Endothelial cell of umbilical vein (primary cell): ENCODE results near the gene TMEM176A.

Experiments
- EZH2 ChIP-seq: IDR thresholded peaks from 2 replicates; pipeline ENCODE4 v1.6.1; 2012; ENCODE audit warnings: borderline replicate concordance, low read depth, mild to moderate bottlenecking, moderate library complexity, low read length, inconsistent platforms; ENCODE audit not compliant: severe bottlenecking
- GATA2 ChIP-seq: IDR thresholded peaks from 2 replicates; pipeline ENCODE4 v1.7.0; 2011; ENCODE audit warnings: low read depth, mild to moderate bottlenecking, moderate library complexity, mixed read lengths, low read length; ENCODE audit not compliant: insufficient read length, insufficient read depth
- POLR2A ChIP-seq: IDR thresholded peaks from 2 replicates; pipeline ENCODE4 v1.6.1; 2012; ENCODE audit warnings: low read depth, mild to moderate bottlenecking, control low read depth, low read length
- POLR2AphosphoS5 ChIP-seq: IDR thresholded peaks from 2 replicates; pipeline ENCODE4 v1.6.1; 2012; ENCODE audit warnings: low read depth, mild to moderate bottlenecking, control low read depth, low read length, moderate library complexity; ENCODE audit not compliant: insufficient read depth
- TF ChIP-seq, protein P1 (sequence below), 2 donors: IDR thresholded peaks; 1 replicate in 1 of 2; 2 replicates in 1 of 2; pipeline ENCODE4 v1.5.1; 2011; ENCODE audit warnings: low read length in 2 of 2, mild to moderate bottlenecking in 2 of 2, moderate library complexity in 2 of 2, control low read depth in 1 of 2, inconsistent platforms in 1 of 2, low read depth in 1 of 2; ENCODE audit not compliant: insufficient read depth in 1 of 2; ENCODE audit errors: extremely low read depth in 1 of 2

DNA sequence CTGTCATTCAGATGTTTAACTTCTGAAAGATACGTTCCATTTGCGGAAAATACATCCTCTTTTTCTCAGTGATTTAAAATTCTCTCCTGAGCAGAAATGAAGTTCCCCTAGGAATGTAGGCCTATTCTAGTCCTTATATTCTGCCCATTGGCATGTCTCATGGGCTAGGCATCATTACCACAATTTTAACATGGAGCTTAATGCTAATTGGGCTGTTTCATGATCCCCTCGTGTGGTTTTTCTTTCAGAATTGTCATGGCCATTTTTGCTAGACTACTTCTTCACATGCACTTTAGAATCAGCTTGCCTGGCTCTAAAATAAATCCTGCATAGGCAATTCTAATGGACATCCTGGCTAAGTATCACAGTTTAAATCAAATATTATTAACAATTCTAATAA is 1.4 kb upstream of the TMEM176A start:
- TF ChIP-seq EZH2 (no peak), GATA2 (no peak), POLR2AphosphoS5 (no peak), POLR2A (no peak)
- TF ChIP-seq, protein P1, sequence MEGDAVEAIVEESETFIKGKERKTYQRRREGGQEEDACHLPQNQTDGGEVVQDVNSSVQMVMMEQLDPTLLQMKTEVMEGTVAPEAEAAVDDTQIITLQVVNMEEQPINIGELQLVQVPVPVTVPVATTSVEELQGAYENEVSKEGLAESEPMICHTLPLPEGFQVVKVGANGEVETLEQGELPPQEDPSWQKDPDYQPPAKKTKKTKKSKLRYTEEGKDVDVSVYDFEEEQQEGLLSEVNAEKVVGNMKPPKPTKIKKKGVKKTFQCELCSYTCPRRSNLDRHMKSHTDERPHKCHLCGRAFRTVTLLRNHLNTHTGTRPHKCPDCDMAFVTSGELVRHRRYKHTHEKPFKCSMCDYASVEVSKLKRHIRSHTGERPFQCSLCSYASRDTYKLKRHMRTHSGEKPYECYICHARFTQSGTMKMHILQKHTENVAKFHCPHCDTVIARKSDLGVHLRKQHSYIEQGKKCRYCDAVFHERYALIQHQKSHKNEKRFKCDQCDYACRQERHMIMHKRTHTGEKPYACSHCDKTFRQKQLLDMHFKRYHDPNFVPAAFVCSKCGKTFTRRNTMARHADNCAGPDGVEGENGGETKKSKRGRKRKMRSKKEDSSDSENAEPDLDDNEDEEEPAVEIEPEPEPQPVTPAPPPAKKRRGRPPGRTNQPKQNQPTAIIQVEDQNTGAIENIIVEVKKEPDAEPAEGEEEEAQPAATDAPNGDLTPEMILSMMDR (IDR thresholded peaks at IDR 0.05; ENCODE audit: extremely low read depth in 1 of 2, insufficient read depth in 1 of 2, low read depth in 1 of 2, low read length in 2 of 2): no peak
